GM18519 (cell line): ENCODE results near the gene LCE1A.

Experiments used
- ATAC-seq: cut with Tn5 transposase; IDR thresholded peaks from one replicate; pipeline ENCODE4 v1.9.1; 2021; ENCODE audit warnings: mild to moderate bottlenecking, moderate library complexity; ENCODE audit not compliant: unreplicated experiment, low FRiP score

The LCE1A gene

DNA sequence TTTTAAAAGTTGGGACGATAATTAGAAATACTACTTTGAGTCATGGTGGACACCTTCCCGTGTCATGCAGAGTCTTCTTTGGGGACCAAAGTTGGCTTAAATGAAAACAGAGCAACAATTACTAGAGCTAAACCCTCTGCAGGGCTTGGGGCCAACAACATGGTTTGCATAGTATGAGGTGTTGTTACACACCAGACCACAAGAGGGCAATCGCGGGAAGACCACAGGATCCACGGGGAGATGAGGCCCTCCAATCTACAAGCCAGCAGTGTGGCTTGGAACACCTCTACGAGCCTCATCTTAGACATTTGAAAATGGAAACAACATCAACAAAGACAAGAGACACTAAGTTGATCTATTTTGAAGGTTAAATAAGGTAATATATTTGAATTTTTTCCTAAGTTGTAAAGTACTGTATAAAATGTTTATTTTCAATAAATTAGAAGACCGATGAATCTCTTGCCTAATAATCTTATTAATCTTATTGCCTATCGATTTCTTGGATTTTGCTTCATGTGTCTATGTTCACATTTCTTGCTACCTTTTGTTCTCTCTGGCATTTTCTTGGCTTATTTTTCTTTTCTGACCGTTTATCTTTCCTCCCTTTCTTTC lies 42.6 kb downstream of the LCE1A start:
- ATAC-seq: no peak

- no peak for ATAC-seq
Observed at GRCh38 chr1:152870831-152871730, 43.8 kb downstream of the LCE1A start.

GRCh38 chr1:152871731-152872126 lies 44.5 kb downstream of the LCE1A start:
- no peak for ATAC-seq

- no peak for ATAC-seq
Observed at GRCh38 chr1:152873495-152873894, 46.2 kb downstream of the LCE1A start.

- no peak for ATAC-seq
Observed at GRCh38 chr1:152876827-152877226, 49.6 kb downstream of the LCE1A start.
